ENCODE data around the gene GRWD1. TPM values are rescaled to one million over a fixed set of nuclear protein-coding genes. Genes with fewer than 3 reads are reported as not detected.

GRWD1 gene
- total RNA-seq, 4 donors from 2014 or later, result 27.8 to 36.0 (median 31.2) TPM

GRCh38 chr19:48433337-48433736 is 12.4 kb upstream of the GRWD1 start:
- H3K4me1 ChIP-seq, result no peaks in the 10 kb centered on the region
- H3K27ac ChIP-seq, result no peak overlapping the region
- intact Hi-C loops (cut with DNase I; ENCODE audit: low total_unique reads), result no loop called here
- in situ Hi-C loops (cut with MboI; ENCODE audit: low sequenced_read_pairs in 4 of 4), result no loop called here
- no peaks in the 10 kb centered on the region for H3K36me3 ChIP-seq
- ATAC-seq, result no peak
- peaks cover 6 to 10% (median 8%) of the 10 kb centered on the region in 3 donors for H3K27me3 ChIP-seq
- TF ChIP-seq POLR2A (IDR thresholded peaks at IDR 0.05) (no peak), CTCF (IDR thresholded peaks at IDR 0.05 in 4 of 5, conservative IDR thresholded peaks at IDR 0.05 in 1 of 5) (no peak)
- H3K9me3 ChIP-seq, result no peaks in the 10 kb centered on the region
- H3K4me3 ChIP-seq, result no peak overlapping the region
- no peak for DNase-seq

- H3K36me3 ChIP-seq, result no peaks in the 10 kb centered on the region
- H3K4me1 ChIP-seq, result no peaks in the 10 kb centered on the region
- peaks cover 17 to 36% (median 25%) of the 10 kb centered on the region in 3 donors for H3K27me3 ChIP-seq
- TF ChIP-seq CTCF (IDR thresholded peaks at IDR 0.05 in 4 of 5, conservative IDR thresholded peaks at IDR 0.05 in 1 of 5) (no peak), POLR2A (IDR thresholded peaks at IDR 0.05) (no peak)
- H3K27ac ChIP-seq, result no peak overlapping the region
- no peaks in the 10 kb centered on the region for H3K9me3 ChIP-seq
- intact Hi-C loops (cut with DNase I; ENCODE audit: low total_unique reads), result no loop called here
- in situ Hi-C loops (cut with MboI; ENCODE audit: low sequenced_read_pairs in 4 of 4), result no loop called here
- DNase-seq (no peak), ATAC-seq (no peak)
- no peak overlapping the region for H3K4me3 ChIP-seq
These were observed 9.2 kb upstream of the GRWD1 start for GRCh38 chr19:48436586-48436985.

- H3K27me3 ChIP-seq, result peaks cover 30 to 52% (median 43%) of the 10 kb centered on the region in 3 donors
- H3K9me3 ChIP-seq, result no peaks in the 10 kb centered on the region
- ATAC-seq, result no peak
- H3K4me3 ChIP-seq, result no peak overlapping the region
- no peaks in the 10 kb centered on the region for H3K36me3 ChIP-seq
- H3K4me1 ChIP-seq, result peaks cover 16 to 20% of the 10 kb centered on the region in 2 donors
- TF ChIP-seq POLR2A (IDR thresholded peaks at IDR 0.05), result no peak
- no peak for TF ChIP-seq CTCF (IDR thresholded peaks at IDR 0.05 in 4 of 5, conservative IDR thresholded peaks at IDR 0.05 in 1 of 5)
- DNase-seq, result no peak
- no peak overlapping the region for H3K27ac ChIP-seq
- in situ Hi-C loops (cut with MboI; ENCODE audit: low sequenced_read_pairs in 4 of 4) (no loop called here), intact Hi-C loops (cut with DNase I; ENCODE audit: low total_unique reads) (no loop called here)
These were observed 4.3 kb upstream of the GRWD1 start for GRCh38 chr19:48441360-48442050.

GRCh38 chr19:48442116-48443035 is 3.4 kb upstream of the GRWD1 start:
- peaks cover 30 to 46% (median 43%) of the 10 kb centered on the region in 3 donors for H3K27me3 ChIP-seq
- no peak overlapping the region for H3K4me3 ChIP-seq
- TF ChIP-seq POLR2A (IDR thresholded peaks at IDR 0.05) (no peak), CTCF (IDR thresholded peaks at IDR 0.05 in 4 of 5, conservative IDR thresholded peaks at IDR 0.05 in 1 of 5) (no peak)
- in situ Hi-C loops (cut with MboI; ENCODE audit: low sequenced_read_pairs in 4 of 4), result no loop called here
- DNase-seq (no peak), ATAC-seq (no peak)
- no peak overlapping the region for H3K27ac ChIP-seq
- H3K36me3 ChIP-seq, result peaks cover 0 to 6% of the 10 kb centered on the region in 2 donors
- intact Hi-C loops (cut with DNase I; ENCODE audit: low total_unique reads), result no loop called here
- no peaks in the 10 kb centered on the region for H3K9me3 ChIP-seq
- peaks cover 18 to 22% of the 10 kb centered on the region in 2 donors for H3K4me1 ChIP-seq

All from gastrocnemius medialis (tissue), 4 donors.